ENCODE results near the gene KRTAP5-5. TPM values are rescaled to one million over a fixed set of nuclear protein-coding genes. Genes with fewer than 3 reads are reported as not detected.
A peak's percentile ranks its signal among the peaks of the same experiment; 100 is the strongest.

KRTAP5-5 gene
- total and polyA plus RNA-seq, 2 of the 13 experiments (the other 11 are each of a cell fraction or from before 2014, with no cell fraction given): not detected

- TF ChIP-seq PRDM10 (CRISPR knock-in tag; IDR thresholded peaks at IDR 0.05; ENCODE audit: low read depth): no peak
- no peak for TF ChIP-seq PHB2 (IDR thresholded peaks at IDR 0.05; ENCODE audit: partially characterized antibody)
- TF ChIP-seq WIZ (CRISPR knock-in tag; IDR thresholded peaks at IDR 0.05): no peak
- TF ChIP-seq ZNF672 (CRISPR knock-in tag; IDR thresholded peaks at IDR 0.05): no peak
- peak; percentile 55; the same call in 1 of the 2 replicates for TF ChIP-seq PAF1 (CRISPR knock-in tag; IDR thresholded peaks at IDR 0.05)
- TF ChIP-seq GPN1 (CRISPR knock-in tag; IDR thresholded peaks at IDR 0.05; ENCODE audit: borderline replicate concordance): no peak
- no peak for TF ChIP-seq ZNF768 (CRISPR knock-in tag; IDR thresholded peaks at IDR 0.05)
- TF ChIP-seq, protein P1, sequence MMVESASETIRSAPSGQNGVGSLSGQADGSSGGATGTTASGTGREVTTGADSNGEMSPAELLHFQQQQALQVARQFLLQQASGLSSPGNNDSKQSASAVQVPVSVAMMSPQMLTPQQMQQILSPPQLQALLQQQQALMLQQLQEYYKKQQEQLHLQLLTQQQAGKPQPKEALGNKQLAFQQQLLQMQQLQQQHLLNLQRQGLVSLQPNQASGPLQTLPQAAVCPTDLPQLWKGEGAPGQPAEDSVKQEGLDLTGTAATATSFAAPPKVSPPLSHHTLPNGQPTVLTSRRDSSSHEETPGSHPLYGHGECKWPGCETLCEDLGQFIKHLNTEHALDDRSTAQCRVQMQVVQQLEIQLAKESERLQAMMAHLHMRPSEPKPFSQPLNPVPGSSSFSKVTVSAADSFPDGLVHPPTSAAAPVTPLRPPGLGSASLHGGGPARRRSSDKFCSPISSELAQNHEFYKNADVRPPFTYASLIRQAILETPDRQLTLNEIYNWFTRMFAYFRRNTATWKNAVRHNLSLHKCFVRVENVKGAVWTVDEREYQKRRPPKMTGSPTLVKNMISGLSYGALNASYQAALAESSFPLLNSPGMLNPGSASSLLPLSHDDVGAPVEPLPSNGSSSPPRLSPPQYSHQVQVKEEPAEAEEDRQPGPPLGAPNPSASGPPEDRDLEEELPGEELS (CRISPR knock-in tag; IDR thresholded peaks at IDR 0.05): peak; percentile 78
- TF ChIP-seq SMC3 (IDR thresholded peaks at IDR 0.05; ENCODE audit: low read length): no peak
- peak; percentile 16; the same call in 1 of the 2 replicates for TF ChIP-seq ZNF263 (CRISPR knock-in tag; IDR thresholded peaks at IDR 0.05)
- TF ChIP-seq ZNF343 (CRISPR knock-in tag; IDR thresholded peaks at IDR 0.05): no peak
- TF ChIP-seq HNRNPLL (IDR thresholded peaks at IDR 0.05; ENCODE audit: low read depth, low read length, poor library complexity, severe bottlenecking): no peak
- TF ChIP-seq ZNF709 (CRISPR knock-in tag; IDR thresholded peaks at IDR 0.05): no peak
- TF ChIP-seq, protein P2, sequence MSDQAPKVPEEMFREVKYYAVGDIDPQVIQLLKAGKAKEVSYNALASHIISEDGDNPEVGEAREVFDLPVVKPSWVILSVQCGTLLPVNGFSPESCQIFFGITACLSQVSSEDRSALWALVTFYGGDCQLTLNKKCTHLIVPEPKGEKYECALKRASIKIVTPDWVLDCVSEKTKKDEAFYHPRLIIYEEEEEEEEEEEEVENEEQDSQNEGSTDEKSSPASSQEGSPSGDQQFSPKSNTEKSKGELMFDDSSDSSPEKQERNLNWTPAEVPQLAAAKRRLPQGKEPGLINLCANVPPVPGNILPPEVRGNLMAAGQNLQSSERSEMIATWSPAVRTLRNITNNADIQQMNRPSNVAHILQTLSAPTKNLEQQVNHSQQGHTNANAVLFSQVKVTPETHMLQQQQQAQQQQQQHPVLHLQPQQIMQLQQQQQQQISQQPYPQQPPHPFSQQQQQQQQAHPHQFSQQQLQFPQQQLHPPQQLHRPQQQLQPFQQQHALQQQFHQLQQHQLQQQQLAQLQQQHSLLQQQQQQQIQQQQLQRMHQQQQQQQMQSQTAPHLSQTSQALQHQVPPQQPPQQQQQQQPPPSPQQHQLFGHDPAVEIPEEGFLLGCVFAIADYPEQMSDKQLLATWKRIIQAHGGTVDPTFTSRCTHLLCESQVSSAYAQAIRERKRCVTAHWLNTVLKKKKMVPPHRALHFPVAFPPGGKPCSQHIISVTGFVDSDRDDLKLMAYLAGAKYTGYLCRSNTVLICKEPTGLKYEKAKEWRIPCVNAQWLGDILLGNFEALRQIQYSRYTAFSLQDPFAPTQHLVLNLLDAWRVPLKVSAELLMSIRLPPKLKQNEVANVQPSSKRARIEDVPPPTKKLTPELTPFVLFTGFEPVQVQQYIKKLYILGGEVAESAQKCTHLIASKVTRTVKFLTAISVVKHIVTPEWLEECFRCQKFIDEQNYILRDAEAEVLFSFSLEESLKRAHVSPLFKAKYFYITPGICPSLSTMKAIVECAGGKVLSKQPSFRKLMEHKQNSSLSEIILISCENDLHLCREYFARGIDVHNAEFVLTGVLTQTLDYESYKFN (CRISPR knock-in tag; conservative IDR thresholded peaks at IDR 0.05): peak; percentile 86
- TF ChIP-seq GTF3A (CRISPR knock-in tag; conservative IDR thresholded peaks at IDR 0.05): no peak
- TF ChIP-seq ATAD3A (CRISPR knock-in tag; IDR thresholded peaks at IDR 0.05): no peak
- peak; percentile 14; the same call in 1 of the 2 replicates for TF ChIP-seq ZC3H4 (CRISPR knock-in tag; IDR thresholded peaks at IDR 0.05; ENCODE audit: borderline replicate concordance)
- TF ChIP-seq ZNF761 (CRISPR knock-in tag; conservative IDR thresholded peaks at IDR 0.05): 0 out of 2 replicates have a peak, but pooled peaks have one; percentile 29
- TF ChIP-seq FOXJ3 (CRISPR knock-in tag; IDR thresholded peaks at IDR 0.05; ENCODE audit: borderline replicate concordance): peak; percentile 87; the same call in 1 of the 2 replicates
- TF ChIP-seq MZF1 (CRISPR knock-in tag; IDR thresholded peaks at IDR 0.05; ENCODE audit: borderline replicate concordance): no peak
- TF ChIP-seq BRD4 (CRISPR knock-in tag; IDR thresholded peaks at IDR 0.05): peak; percentile 81; the same call in 1 of the 2 replicates
- 0 out of 2 replicates have a peak, but pooled peaks have one; percentile 34 for TF ChIP-seq ZFP1 (CRISPR knock-in tag; IDR thresholded peaks at IDR 0.05)
Observed at GRCh38 chr11:1675536-1676228, 46.1 kb downstream of the KRTAP5-5 start (continued).
